GM23338 (cell line): Measurements from ENCODE around the gene PARVB.

ENCODE experiments used
- CTCF ChIP-seq, 2 experiments: fragments of 200-600 bp in 1 of 2; sonication (generic) in 1 of 2; conservative IDR thresholded peaks; 2 replicates each; pipeline versions ENCODE4 v1.5.1 to v1.6.1; 2016 to 2017; ENCODE audit warnings: antibody characterized with exemption in 2 of 2, low read depth in 2 of 2, mild to moderate bottlenecking in 2 of 2, moderate library complexity in 1 of 2
- EZH2phosphoT487 ChIP-seq: fragments of 200-600 bp; sonication (generic); IDR thresholded peaks from one replicate; pipeline ENCODE4 v1.8.1; 2018; ENCODE audit warnings: antibody characterized with exemption; ENCODE audit not compliant: unreplicated experiment
- REST ChIP-seq: IDR thresholded peaks from one replicate; pipeline ENCODE4 v1.6.1; 2018; ENCODE audit warnings: antibody characterized with exemption; ENCODE audit not compliant: unreplicated experiment
- ZNF114 ChIP-seq: fragments of 250-450 bp; sonication (Bioruptor Pico); IDR thresholded peaks from 2 replicates; pipeline ENCODE4 v1.5.0; 2020; ENCODE audit warnings: mild to moderate bottlenecking, moderate library complexity
- ZNF462 ChIP-seq: fragments of 250-450 bp; sonication (Bioruptor Pico); IDR thresholded peaks from 2 replicates; pipeline ENCODE4 v1.5.0; 2020; ENCODE audit warnings: mild to moderate bottlenecking, moderate library complexity

GRCh38 chr22:44136786-44137185 is 112.7 kb downstream of the PARVB start:
- TF ChIP-seq CTCF (conservative IDR thresholded peaks at IDR 0.05; ENCODE audit: low read depth in 2 of 2), result no peak
- TF ChIP-seq ZNF462, result no peak
- no peak for TF ChIP-seq REST
- no peak for TF ChIP-seq ZNF114
- TF ChIP-seq EZH2phosphoT487, result no peak
